Ectodermal cell (in vitro differentiated cells): ENCODE measurements around the gene LONP2.
"Not testable (repeated sequence)": the region's sequence is repeated elsewhere in the genome, so short reads cannot be mapped to it uniquely, and the experiment has no call there.

Experiments used
- H3K27ac ChIP-seq: 2 replicates; pipeline ENCODE4 v1.7.0; 2013; ENCODE audit warnings: mild to moderate bottlenecking, low read depth, low read length; ENCODE audit not compliant: insufficient read depth, poor library complexity, severe bottlenecking
- H3K27me3 ChIP-seq: 2 replicates; pipeline ENCODE4 v1.7.0; 2013; ENCODE audit warnings: mild to moderate bottlenecking, low read length; ENCODE audit not compliant: insufficient read depth, control insufficient read depth, poor library complexity, severe bottlenecking
- H3K36me3 ChIP-seq: one replicate; pipeline ENCODE4 v1.7.0; 2013; ENCODE audit warnings: low read length; ENCODE audit not compliant: control insufficient read depth, insufficient read depth
- H3K4me1 ChIP-seq: one replicate; pipeline ENCODE4 v1.7.0; 2013; ENCODE audit warnings: low read length; ENCODE audit not compliant: control insufficient read depth, insufficient read depth
- H3K4me3 ChIP-seq: 2 replicates; pipeline ENCODE4 v1.7.0; 2013; ENCODE audit warnings: low read depth, low read length, control low read depth; ENCODE audit not compliant: insufficient read depth
- H3K9me3 ChIP-seq: 2 replicates; pipeline ENCODE4 v1.7.0; 2013; ENCODE audit warnings: mild to moderate bottlenecking, low read length, moderate library complexity; ENCODE audit not compliant: control insufficient read depth
- WGBS, 2 experiments: methylation state at CpG; one replicate each; pipeline ENCODE4 v1.1.7; 2013; ENCODE audit warnings: missing lambda C conversion rate in 2 of 2; 5-methylcytosine and 5-hydroxymethylcytosine counted together

Gene LONP2

GRCh38 chr16:48310908-48311641 lies 67.0 kb downstream of the LONP2 start:
- Histone ChIP-seq H3K27me3 (no peaks in the 10 kb centered on the region), H3K4me1 (no peaks in the 10 kb centered on the region), H3K9me3 (no peaks in the 10 kb centered on the region), H3K36me3 (peaks cover 4% of the 10 kb centered on the region), H3K27ac (no peak overlapping the region), H3K4me3 (no peak overlapping the region)
- 94 to 100% methylated on average over 4 of the region's 4 CpGs for WGBS, 2 experiments

DNA sequence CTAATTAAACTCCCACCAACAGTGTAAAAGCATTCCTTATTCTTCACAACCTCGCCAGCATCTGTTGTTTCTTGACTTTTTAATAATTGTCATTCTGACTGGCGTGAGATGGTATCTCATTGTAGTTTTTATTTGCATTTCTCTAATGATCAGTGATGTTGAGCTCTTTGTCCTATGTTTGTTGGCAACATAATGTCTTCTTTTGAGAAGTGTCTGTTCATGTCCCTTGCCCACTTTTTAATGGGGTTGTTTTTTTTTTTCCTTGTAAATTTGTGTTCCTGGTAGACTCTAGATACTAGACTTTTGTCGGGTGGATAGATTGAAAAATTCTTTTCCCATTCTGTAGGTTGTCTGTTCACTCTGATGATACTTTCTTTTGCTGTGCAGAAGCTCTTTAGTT lies 69.8 kb downstream of the LONP2 start:
- H3K4me3 ChIP-seq, H3K9me3 ChIP-seq, H3K27me3 ChIP-seq, H3K4me1 ChIP-seq, H3K27ac ChIP-seq, H3K36me3 ChIP-seq: not testable (repeated sequence)
- 81 to 95% methylated on average over 3 of the region's 3 CpGs for WGBS, 2 experiments

DNA sequence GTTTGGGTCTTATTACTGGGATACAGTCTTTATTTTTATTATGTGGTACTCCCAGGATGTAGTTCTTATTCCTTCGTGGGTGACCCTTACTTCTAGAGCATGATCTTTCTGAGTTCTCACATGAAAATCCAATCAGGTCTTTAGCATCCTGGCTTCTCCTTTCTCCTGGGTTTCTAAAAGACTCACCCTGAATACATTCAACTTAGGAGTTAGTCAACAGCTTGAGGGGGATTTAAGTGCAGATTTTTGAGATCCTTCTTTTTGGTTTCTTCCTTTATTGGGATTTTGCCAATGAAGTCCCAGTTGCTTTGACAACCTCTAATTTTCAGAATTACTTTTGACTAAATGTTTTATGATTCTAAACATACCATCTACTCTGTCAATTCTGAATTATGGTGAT lies 72.9 kb downstream of the LONP2 start:
- H3K27ac ChIP-seq, result no peak overlapping the region
- no peaks in the 10 kb centered on the region for H3K4me1 ChIP-seq
- H3K4me3 ChIP-seq, result no peak overlapping the region
- WGBS, 2 experiments, result 71 to 76% methylated on average over 1 of the region's 1 CpG
- H3K9me3 ChIP-seq, result no peaks in the 10 kb centered on the region
- no peaks in the 10 kb centered on the region for H3K27me3 ChIP-seq
- H3K36me3 ChIP-seq, result peaks cover 4% of the 10 kb centered on the region

DNA sequence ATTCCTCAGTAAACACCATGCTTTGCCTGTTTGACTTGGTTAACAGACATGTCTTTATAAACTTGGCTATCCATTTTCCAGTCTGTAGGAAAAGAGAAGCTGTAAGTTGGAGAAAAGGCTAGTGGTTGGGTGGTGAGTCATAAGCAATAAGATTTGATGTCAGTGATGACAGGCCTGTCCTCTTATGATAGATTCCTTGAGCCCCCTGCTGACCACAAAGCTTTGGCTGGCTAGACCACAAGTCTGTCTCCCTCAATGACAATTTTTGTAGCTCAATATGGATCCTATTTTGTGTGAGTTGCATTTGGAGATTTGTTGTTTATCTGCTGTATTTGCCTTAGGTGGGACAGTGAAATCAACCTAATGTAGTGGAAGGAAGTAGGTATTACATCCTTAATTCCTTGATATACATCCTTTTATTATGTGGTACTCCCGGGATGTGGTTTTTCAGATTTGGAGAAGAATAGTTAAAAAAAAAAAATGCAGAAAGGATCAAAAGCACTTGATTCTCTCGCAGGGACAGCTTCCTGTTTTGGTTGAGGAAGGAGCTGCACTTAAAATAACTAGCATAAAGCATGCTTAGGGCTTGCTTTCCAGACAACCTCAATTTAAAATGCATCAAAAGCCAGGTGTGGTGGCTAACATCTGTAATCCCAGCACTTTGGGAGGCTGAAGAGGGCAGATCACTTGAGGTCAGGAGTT lies 73.7 kb downstream of the LONP2 start:
- 79 to 92% methylated on average over 2 of the region's 2 CpGs for whole genome bisulfite sequencing, 2 experiments
- H3K4me3 ChIP-seq, result no peak overlapping the region
- no peaks in the 10 kb centered on the region for H3K27me3 ChIP-seq
- no peak overlapping the region for H3K27ac ChIP-seq
- H3K36me3 ChIP-seq, result no peaks in the 10 kb centered on the region
- H3K9me3 ChIP-seq, result no peaks in the 10 kb centered on the region
- no peaks in the 10 kb centered on the region for H3K4me1 ChIP-seq

DNA sequence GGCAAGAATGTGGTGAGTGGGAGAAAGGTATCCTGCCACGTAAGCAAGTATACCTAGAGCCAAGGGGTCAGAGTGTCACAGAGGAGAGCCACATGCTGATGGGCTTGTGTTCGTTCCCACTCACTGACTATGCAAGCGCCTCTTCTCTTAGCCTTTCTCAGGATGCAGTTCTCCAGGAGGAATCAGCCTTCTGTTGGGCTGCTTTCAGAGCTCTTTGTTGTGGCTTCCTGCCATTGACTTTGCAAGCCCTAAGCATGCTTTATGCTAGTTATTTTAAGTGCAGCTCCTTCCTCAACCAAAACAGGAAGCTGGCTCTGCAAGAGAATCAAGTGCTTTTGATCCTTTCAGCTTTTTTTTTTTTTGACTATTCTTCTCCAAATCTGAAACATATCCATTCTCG lies 74.5 kb downstream of the LONP2 start:
- Histone ChIP-seq H3K27me3 (no peaks in the 10 kb centered on the region), H3K4me3 (no peak overlapping the region), H3K36me3 (no peaks in the 10 kb centered on the region), H3K27ac (no peak overlapping the region), H3K9me3 (no peaks in the 10 kb centered on the region), H3K4me1 (no peaks in the 10 kb centered on the region)
- WGBS, 2 experiments, result 83 to 85% methylated on average over 4 of the region's 4 CpGs

- Histone ChIP-seq H3K4me3 (no peak overlapping the region), H3K36me3 (no peaks in the 10 kb centered on the region), H3K9me3 (no peaks in the 10 kb centered on the region), H3K4me1 (no peaks in the 10 kb centered on the region), H3K27me3 (no peaks in the 10 kb centered on the region), H3K27ac (no peak overlapping the region)
- WGBS, 2 experiments, result 90 to 94% methylated on average over 1 to 2 of the region's 2 CpGs
Observed at GRCh38 chr16:48321317-48322036, 77.4 kb downstream of the LONP2 start.

- H3K9me3 ChIP-seq, result no peaks in the 10 kb centered on the region
- no peak overlapping the region for H3K27ac ChIP-seq
- H3K27me3 ChIP-seq, result no peaks in the 10 kb centered on the region
- H3K4me3 ChIP-seq, result no peak overlapping the region
- H3K36me3 ChIP-seq, result no peaks in the 10 kb centered on the region
- WGBS, 2 experiments, result 89 to 92% methylated on average over 5 to 7 of the region's 7 CpGs
- H3K4me1 ChIP-seq, result no peaks in the 10 kb centered on the region
Observed at GRCh38 chr16:48323783-48324775, 80.0 kb downstream of the LONP2 start.

DNA sequence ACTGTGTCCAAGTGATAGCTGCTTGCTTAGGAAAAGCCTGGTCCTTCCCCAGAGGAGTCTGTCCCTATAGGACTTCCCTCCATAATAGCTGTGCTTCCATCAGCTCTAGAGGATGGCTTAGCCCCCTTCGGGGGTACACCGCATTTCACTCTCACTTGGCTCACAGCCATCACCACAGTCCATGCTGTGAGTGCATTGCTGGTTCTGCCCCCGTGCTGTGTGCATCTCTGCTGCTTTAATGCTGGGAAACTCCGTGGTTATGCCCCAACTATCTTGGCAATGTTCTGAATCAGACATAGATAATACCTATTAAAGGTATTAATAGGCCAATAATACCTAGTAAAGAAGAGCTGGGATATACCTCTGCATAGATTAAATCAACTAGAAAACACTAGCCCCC lies 82.8 kb downstream of the LONP2 start:
- Histone ChIP-seq H3K27ac (no peak overlapping the region), H3K4me1 (no peaks in the 10 kb centered on the region), H3K4me3 (no peak overlapping the region), H3K36me3 (no peaks in the 10 kb centered on the region), H3K9me3 (no peaks in the 10 kb centered on the region), H3K27me3 (no peaks in the 10 kb centered on the region)
- WGBS, 2 experiments, result 84 to 89% methylated on average over 4 of the region's 4 CpGs

- Histone ChIP-seq H3K4me1 (no peaks in the 10 kb centered on the region), H3K27ac (no peak overlapping the region), H3K9me3 (no peaks in the 10 kb centered on the region), H3K36me3 (no peaks in the 10 kb centered on the region), H3K4me3 (no peak overlapping the region), H3K27me3 (no peaks in the 10 kb centered on the region)
- 92 to 95% methylated on average over 4 of the region's 4 CpGs for WGBS, 2 experiments
Observed at GRCh38 chr16:48329138-48329537, 85.0 kb downstream of the LONP2 start.
